A549 treated with CORT108297 at 1 μM for 4 hours (cell line): ENCODE measurements around the gene IL17D. TPM values are rescaled to one million over a fixed set of nuclear protein-coding genes. Genes with fewer than 3 reads are reported as not detected.

Experiments
- total RNA-seq: library from RNA; stranded (reverse); fragments of 200-300 nt; extraction: Qiagen RNA extraction; gene quantifications from 5 replicates; pipeline ENCODE4 v1.2.3, GENCODE V29; 2022

IL17D gene, protein sequence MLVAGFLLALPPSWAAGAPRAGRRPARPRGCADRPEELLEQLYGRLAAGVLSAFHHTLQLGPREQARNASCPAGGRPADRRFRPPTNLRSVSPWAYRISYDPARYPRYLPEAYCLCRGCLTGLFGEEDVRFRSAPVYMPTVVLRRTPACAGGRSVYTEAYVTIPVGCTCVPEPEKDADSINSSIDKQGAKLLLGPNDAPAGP
- total RNA-seq = 0.88 to 1.6 TPM (median 1.0 TPM) in 5 replicates

DNA sequence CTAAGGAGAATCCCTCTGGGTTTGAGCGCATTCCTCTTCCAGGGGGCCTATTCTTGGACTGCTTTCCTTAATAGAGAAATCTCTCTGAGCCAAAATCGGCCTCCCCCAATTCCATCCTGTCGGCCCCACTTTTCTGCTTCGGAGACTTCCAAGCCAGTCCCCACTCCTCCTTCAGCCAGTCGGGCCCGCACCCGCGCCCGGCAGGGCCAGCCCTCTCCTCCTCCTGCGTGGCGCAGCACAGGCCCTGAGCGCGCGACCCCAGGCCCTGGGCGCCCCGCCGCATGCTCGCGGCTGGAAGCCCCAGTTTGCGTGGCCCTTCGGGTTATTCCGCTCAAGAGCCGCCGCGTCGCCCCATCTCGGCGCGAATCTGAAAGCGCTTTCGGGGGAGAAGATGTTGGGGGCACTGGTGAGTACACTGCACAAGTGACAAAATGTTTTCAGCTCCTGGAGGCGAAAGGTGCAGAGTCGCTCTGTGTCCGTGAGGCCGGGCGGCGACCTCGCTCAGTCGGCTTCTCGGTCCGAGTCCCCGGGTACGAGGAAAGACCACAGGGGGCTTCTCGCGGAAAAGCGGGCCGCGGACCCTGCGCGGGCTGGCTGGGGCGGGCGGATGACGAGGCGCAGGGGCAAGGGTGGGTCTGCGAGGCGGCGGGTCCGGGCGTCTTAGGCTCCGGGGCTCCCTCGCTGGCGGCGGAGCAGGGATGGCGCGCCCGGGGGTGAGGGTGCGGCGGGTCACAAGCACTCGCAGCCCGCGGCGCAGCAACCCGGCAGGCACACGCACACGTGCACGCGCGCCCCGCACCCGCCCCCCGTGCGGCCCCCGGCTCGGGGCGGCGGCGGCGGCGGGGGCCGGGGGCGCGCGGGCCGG is at the start of gene IL17D:
Gene IL17D, plus strand, starts transcription at position 785 of the 865 bp plus-strand sequence. CDS start 303 bp downstream, outside the sequence.

Other genes with a start within 250 kb of the IL17D start
- 4.9 to 6.8 TPM (median 5.5 TPM) in 5 replicates for gene CRYL1, start 177.8 kb upstream of the IL17D start, total RNA-seq
- 8.6 to 11.9 TPM (median 9.7 TPM) in 5 replicates for gene IFT88, start 136.5 kb upstream of the IL17D start, total RNA-seq
- 4.2 to 5.2 TPM (median 4.6 TPM) in 5 replicates for gene EEF1AKMT1, start 70.3 kb downstream of the IL17D start, total RNA-seq
- gene XPO4, start 199.0 kb downstream of the IL17D start, total RNA-seq = 5.1 to 6.8 TPM (median 6.3 TPM) in 5 replicates